ENCODE results near the gene LTN1. TPM values are rescaled to one million over a fixed set of nuclear protein-coding genes. Genes with fewer than 3 reads are reported as not detected.
"Not testable (repeated sequence)": the region's sequence is repeated elsewhere in the genome, so short reads cannot be mapped to it uniquely, and the experiment has no call there.

The LTN1 gene
- total RNA-seq, 1 donor from 2014 or later, result 26.0 TPM

DNA sequence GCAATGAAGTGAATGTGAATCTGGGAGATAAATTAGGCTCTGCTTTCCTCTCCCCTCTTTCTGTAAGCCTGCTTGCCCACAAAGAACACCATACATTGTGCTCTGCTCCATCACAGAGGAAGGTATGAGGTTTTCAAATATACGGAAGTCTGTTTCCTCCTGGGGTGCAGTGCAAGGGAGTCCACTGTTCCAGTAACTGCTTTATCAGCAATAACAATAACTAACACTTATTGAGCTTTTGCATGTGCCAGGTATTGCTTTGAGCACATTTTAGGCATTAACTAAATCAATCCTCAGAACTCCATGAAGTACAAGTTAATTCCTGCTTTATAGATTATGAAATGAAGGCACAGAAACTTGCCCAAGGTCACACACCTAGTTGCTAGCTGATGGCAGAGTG, 10.0 kb downstream of the LTN1 start:
- DNase-seq (ENCODE audit: low read depth, low spot score), result no peak

DNA sequence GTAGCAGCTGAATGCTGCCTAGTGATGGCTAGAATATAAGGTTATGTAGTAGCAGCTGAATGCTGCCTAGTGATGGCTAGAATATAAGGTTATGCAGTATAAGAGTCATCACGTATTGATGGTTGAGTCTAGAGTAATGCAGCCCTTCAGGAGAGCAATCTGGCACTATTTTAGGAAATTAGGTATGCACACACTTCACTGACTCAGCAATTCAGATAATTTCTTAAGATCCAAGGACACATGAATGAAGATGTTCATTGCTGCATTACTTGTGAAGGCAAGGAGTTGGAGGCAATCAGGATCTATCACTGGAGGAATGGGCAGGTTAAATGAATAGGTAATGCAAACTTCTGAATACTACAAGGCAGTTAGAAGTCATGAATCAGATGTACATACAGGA, 13.6 kb downstream of the LTN1 start:
- no peak for DNase-seq (ENCODE audit: low read depth, low spot score)

DNA sequence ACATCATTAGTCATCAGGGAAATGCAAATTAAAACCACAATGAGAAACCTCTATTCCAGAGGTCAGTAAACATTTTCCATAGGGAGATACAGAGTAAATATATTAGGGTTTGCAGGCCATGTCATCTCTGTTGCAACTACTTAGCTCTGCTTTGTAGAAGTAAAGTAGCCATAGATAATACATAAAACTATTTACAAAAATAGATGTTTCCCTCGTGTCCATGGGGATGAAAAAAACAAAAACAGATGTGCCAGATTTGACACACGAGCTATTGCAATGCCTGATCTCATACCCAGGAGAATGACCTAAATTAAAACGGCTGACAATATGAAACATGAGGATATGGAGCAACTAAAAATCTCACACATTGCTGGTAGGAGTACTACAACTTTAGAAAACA, 17.3 kb downstream of the LTN1 start:
- no peak for DNase-seq (ENCODE audit: low read depth, low spot score)

DNA sequence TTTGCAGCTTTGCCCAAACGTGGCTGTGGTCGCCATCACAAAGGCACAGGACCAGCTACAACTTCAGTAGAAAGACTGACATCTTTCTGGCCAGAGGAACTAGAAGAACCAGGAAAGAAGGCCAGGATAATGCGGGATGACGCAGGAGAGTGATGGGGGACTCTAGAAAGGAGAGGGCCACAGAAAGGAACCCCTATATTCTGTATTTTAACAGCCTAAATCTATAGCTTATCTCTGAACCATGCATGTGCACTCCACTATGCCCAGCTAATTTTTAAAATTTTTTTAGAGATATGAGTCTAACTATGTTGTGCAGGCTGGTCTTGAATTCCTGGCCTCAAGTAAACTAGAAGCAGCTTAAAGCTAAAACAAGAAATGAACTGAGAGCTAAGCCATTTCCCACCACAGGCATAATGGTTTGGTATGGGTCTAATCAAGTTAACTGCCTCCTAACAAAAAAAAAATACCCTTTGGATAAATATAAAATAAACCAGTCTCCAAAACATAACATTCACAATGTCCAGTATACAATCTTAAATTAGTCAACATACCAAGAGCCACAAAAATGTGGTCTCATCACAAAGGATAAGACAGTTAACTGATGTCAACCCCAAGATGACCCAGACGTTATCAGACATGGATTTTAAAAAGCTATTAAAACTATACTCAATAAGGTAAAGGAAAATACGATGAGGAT, 18.0 kb downstream of the LTN1 start:
- DNase-seq (ENCODE audit: low read depth, low spot score), result no peak

DNA sequence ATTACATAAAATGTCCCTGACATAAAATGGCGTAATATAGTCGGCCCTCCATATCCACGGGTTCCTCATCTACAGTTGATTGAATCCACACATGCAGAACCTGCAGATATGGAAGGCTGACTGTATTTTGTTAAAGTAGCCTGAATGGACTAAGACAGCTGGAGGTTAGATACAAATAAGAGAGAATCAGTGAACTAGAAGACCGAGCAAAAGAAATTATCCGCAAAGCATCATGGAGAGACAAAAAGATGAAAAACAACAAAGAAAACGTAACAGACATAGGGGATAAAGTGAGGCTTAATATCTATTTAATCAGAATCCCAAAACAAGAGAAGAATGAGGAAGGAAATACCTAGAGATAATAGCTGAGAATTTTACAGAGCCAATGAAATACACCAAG, 20.3 kb downstream of the LTN1 start:
- DNase-seq (ENCODE audit: low read depth, low spot score), result no peak

DNA sequence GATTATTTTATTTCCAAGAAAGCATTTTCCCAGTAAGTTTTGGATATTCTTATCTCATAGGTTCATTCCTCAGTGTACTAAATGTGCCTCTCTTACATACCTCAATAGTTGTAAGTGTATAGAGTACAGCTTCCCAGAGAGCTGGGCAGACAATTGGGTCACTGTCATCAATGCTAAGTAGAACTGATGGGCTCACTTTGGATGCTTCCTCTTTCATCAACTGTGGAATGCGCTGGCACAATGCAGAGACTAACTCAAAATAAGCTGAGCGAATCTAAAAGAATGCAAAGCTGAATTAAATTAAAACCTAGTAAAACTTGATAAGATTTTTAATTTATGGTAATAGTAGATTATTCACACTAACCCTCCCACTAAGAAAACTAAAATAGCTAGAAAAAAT, 21.5 kb downstream of the LTN1 start:
- DNase-seq (ENCODE audit: low read depth, low spot score), result no peak

DNA sequence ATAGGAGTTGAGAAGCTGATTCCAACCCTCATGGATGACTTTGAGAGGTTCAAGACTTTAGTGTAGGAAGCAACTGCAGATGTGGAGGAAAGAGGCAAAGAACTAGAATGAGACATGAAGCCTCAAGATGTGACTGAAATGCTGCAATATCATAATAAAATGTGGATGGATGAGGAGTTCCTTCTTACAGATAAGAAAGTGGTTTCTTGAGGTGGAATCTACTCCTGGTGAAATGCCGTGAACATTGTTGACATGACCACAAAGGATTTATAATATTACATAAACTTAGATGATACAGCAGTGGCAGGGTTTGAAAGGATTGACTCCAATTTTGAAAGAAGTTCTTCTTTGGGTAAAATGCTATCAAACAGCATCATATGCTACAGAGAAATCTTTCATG, 28.8 kb downstream of the LTN1 start:
- no peak for DNase-seq (ENCODE audit: low read depth, low spot score)

DNA sequence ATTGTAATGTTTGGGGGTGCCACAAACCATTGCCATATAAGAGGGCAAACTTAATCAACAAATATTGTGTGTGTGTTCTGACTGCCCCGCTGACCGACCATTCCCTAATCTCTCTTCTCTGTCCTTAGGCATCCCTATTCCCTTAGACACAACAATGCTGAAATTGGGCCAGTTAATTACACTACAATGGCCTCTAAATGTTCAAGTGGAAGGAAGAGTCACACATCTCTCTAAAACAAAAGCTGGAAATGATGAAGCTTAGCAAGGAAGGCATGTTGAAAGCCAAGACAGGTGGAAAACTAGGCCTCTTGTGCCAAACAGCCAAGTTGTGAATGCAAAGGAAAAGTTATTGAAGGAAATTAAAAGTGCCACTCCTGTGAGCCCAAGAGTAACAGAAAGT, 30.2 kb downstream of the LTN1 start:
- DNase-seq (ENCODE audit: low read depth, low spot score), result peak; percentile 29

DNA sequence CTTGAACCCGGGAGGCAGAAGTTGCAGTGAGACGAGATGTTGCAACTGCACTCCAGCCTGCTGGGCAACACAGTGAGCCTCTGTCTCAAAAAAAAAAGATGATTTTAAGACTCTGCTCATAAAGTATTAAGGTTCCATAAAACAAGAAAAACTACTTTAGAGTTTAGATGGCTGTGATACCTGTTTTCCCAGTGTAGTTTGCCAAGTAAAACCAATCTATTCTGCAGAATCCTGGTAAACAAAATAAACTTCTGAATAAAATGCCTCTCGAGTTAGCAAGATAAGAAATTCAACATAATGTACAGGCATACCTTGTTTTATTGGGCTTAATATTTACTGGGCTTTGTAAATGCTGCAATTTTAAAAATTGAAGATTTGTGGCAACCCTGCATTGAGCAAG, 30.8 kb downstream of the LTN1 start:
- DNase-seq (ENCODE audit: low read depth, low spot score), result no peak

DNA sequence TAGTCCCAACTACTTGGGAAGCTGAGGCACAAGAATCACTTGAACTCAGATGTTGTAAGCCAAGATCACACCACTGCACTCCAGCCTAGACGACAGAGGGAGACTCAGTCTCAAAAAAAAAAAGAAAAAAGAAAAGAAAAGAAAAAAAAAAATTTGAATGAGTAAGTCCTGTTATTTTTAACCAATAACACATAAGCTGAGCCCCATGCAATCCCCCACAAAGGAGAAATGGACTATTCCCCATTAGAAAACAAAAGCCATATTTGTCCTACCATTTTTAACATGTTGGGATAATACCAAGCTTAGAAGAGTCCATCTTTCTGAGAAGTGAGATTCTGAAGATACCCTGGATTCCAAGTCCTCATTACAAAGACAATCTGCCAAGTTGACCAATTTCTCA, 32.4 kb downstream of the LTN1 start:
- DNase-seq (ENCODE audit: low read depth, low spot score), result no peak

DNA sequence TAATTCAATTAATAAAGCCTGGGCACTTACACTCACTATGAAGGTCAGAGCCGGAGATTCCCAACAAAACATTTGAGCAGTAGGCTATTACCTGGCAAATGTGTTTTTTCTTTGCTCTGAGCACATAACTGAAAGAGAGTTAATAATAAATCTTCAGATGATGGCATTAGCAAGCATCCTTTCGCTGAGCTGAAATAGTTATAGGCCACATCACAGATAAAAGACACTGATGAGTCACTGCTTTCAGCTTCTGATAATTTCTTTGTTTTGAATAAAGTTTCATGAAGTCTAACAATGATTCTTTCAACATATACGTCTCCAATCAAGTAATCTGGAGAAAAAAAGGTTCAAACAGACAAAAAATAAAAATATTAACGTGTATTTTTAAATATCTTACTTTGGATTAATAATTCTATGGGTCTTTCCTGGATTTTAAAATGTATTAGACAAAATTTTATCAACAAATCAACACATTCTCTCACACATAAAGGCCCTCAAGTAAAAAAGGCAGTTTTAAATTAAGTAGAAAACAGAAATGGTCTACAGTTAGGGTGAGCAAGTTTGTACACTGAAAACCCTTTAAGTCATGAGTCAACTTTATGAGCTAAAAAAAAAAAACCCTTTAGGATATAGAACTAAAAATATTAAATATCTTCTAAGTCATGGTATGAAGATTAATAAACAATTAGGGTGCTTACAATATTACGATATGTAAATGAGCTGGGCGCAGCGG, 33.1 kb downstream of the LTN1 start:
- DNase-seq (ENCODE audit: low read depth, low spot score), result peak; percentile 1

DNA sequence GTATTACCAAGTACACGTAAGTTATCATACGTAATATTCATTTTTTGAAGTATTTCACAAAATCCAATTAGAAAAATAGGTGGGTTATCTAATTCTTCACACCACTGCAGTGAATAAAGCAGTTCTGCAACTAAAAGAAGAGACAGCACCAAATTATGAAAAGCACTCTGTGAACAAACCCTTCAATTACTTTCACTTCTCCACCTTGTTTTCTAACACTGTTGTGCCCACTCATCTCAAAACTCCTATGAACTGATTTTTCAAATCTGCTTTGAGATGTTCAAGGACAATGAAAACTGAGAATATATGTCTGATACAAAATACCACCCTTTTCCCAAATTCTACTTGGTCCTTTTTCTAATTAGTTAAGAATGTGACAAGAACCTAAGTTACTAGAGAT, 39.4 kb downstream of the LTN1 start:
- DNase-seq (ENCODE audit: low read depth, low spot score), result no peak

DNA sequence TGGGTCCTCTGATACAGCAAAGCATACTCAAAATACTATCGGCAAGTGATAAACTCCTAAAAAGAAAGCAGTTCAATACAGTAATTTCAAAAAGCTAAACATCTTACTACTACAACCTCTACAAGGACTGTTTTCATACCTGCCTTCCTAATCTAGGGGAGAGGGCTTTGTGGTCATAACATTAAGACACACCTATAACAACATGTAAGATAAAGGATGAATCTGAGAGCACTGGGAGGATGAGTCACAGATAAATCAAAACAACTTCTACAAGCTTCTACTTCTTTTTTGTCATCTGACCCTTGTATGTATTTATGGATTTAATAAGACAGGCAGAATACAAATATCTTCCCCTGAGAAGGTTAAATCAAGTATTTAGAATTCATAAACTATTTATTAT, 40.0 kb downstream of the LTN1 start:
- DNase-seq (ENCODE audit: low read depth, low spot score), result no peak

DNA sequence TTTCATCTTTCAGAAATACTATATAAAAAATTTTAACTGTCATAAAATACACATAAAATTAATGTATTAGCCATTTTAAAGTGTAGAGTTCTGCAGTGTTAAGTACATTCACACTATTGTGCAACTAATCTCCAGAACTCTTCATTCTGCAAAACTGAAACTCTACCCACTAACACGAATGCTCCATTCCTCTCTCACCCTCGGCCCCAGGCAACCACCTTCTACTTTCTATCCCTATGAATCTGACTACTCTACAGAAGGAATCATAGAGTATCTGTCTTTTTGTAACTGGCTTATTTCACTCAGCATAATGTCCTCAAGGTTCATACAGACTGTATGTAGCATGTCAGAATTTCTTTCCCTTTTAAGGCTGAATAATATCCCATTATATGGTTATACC, 43.4 kb downstream of the LTN1 start:
- DNase-seq (ENCODE audit: low read depth, low spot score), result no peak

DNA sequence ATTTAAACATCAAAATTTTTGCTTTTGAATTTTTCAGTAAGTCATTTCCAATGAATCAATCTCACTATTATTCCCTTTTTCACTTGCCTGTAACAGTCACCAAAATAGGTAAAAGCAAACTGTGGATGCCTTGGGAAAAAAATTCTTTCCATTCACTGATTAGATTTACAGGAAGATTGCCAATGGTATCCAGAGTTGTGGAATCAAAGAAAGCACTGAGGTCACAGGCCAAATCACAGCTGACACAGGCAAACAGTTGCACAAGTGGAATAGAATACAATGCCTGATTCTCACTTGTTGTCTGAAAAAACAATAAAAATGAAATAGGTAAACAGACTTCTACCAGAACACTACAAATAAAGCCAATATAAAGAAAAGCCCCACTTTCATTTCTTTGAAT, 48.4 kb downstream of the LTN1 start:
- peak; percentile 51 for DNase-seq (ENCODE audit: low read depth, low spot score)

DNA sequence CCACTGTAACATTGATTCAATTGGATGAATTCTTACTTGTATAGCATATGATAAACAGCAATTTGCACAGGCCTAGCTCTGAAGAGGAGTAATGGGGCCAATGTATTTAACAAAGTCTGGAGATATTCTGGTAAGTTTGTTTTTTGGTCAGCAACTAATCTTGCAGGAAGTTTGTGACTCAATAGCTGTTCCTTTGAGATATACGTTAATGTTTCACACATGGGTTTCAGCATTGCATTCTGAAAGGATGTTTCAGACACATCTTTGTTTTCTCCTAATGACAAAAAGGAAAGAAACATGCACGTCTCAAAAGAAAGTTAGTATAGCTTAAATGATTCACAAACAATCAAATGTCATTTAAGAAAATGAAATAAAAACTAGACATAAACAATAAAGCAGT, 49.0 kb downstream of the LTN1 start:
- peak; percentile 19 for DNase-seq (ENCODE audit: low read depth, low spot score)

DNA sequence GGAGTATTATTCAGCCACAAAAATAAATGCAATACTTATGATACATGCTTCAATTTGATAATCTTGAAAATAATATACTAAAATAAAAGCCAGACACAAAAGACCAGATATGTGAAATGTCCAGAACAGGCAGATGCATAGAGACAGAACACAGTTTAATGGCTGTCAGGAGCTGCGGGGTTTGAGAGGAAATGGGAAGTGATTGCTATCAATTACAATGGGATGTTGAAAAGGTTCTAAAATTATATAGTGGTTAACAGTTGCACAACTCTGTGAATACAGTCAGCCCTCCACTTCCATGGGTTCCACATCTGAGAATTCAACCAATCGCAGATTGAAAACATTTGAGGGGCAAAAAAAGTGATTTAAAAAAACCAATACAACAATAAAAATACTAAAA, 54.0 kb downstream of the LTN1 start:
- DNase-seq (ENCODE audit: low read depth, low spot score), result no peak

DNA sequence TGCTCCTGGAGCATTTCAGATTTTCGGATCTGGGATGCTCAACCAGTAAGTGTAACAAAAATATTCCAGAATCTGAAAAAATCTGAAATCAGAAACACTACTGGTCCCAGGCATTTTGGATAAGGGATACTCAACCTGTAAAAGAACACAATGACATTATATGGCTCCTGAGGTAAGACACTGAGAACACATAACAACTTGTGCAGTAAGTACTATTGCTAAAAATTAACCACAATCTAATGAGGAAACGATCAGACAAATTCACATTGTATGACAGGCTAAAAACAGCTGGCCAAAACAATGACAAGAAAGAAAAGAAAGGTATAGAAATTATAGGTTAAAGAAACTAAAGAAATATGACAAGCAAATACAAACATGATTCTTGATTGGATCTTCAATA, 54.9 kb downstream of the LTN1 start:
- DNase-seq (ENCODE audit: low read depth, low spot score), result no peak

DNA sequence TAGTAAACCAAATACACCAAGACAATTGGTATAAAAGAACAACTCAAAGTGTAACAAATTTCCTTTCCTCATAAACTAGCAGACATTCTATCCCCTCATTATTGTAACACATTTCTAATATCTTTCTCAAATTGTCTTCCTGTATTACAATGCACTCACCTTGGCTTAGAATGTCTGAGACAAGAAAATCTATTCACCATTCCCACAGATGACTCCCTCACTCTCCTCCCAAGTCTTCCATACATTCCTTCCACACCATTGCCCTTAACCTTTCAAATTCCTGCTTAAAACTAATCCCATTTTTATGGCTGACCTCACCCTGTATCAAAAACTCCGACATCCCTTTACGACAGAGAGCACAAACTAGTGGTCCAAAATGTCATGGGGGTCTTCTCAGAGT, 56.0 kb downstream of the LTN1 start:
- DNase-seq (ENCODE audit: low read depth, low spot score), result no peak

DNA sequence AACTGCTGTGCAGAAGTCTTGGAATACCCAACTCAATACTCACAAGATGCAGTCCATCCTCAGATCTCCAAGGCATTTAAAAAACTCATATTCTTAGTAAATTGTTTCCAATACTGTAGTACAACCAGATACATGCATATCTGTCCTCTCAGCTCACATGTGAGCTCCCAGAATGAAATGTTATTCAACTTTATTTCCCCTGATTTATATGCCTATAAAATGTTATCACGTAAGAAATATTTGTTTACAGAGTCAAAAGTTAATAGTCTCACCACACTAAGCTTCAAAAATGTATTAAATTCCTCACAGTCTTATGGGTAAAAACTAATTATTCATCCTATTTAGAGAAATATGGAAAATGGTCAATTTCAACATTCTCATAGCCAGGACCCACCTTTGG, 56.6 kb downstream of the LTN1 start:
- no peak for DNase-seq (ENCODE audit: low read depth, low spot score)

DNA sequence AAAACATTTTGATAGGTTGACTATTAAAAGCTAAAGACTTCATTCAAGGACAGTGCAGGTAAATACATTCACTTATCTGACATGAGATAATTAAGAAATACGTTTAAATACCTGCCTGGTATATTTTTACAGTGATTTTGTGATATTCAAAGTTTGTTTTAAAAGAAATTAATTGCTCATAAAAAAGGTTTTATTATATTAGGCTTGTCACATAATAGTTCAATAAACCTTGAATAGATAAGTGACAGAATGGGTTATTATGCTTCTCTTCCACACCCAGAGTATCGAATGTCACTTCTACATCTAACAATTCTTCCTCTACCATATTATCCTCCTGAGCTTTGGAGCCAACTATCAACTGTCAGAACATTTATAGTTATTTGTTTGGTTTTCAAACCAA, 60.0 kb downstream of the LTN1 start:
- no peak for DNase-seq (ENCODE audit: low read depth, low spot score)

DNA sequence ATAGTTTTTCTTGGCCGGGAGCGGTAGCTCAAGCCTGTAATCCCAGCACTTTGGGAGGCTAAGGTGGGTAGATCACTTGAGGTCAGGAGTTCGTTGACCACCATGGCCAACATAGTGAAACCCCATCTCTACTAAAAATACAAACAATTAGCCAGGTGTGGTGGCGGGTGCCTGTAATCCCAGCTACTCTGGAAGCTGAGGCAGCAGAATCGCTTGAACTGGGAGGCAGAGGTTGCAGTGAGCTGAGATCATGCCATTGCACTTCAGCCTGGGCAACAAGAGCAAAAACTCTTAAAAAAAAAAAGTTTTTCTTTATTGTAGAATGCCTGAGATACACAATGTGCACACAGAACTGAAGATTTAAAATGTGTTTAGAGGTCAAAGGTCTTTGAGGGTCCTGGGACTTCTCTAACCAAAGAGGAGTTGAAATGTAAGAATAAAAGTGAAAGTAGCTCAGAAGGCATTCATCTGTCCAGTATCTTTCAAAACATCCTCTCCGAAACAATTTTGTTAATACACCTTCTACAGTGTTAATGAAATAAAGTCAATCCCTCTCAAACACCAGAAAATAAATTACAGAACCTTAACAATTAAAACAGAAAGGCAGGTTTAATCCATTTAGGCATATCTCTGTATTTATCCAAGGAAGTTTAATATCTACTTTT, 60.8 kb downstream of the LTN1 start:
- DNase-seq (ENCODE audit: low read depth, low spot score), result not testable (repeated sequence)

Measured in pulmonary artery endothelial cell (primary cell).